ENCODE results near the gene HSP90AA1.

DNA sequence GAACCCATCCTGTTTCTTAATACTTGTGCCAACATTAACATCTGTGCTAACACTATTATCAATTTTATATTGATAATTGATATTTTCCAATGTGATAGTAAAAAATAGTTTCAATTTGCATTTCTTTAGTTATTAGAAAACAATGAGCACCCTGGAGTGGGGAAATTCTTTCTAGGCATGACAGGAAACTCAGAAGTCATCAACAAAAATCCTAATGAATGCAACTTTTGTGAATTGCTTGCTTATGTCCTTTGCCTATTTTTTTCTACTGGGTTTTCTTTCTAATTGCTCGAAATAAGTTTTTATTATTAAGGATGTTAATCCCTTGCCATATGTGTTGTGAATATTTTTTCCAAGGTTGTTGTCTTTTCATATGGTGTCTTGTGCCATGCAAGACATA is 34.7 kb upstream of the HSP90AA1 start:
- TF ChIP-seq, protein P1, sequence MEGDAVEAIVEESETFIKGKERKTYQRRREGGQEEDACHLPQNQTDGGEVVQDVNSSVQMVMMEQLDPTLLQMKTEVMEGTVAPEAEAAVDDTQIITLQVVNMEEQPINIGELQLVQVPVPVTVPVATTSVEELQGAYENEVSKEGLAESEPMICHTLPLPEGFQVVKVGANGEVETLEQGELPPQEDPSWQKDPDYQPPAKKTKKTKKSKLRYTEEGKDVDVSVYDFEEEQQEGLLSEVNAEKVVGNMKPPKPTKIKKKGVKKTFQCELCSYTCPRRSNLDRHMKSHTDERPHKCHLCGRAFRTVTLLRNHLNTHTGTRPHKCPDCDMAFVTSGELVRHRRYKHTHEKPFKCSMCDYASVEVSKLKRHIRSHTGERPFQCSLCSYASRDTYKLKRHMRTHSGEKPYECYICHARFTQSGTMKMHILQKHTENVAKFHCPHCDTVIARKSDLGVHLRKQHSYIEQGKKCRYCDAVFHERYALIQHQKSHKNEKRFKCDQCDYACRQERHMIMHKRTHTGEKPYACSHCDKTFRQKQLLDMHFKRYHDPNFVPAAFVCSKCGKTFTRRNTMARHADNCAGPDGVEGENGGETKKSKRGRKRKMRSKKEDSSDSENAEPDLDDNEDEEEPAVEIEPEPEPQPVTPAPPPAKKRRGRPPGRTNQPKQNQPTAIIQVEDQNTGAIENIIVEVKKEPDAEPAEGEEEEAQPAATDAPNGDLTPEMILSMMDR (IDR thresholded peaks at IDR 0.05) = no peak
- TF ChIP-seq POLR2A (IDR thresholded peaks at IDR 0.05) = no peak

All from esophagus squamous epithelium (tissue), 4 donors.